Neural crest cell (in vitro differentiated cells): Measurements from ENCODE around the gene ARMC6. TPM values are rescaled to one million over a fixed set of nuclear protein-coding genes. Genes with fewer than 3 reads are reported as not detected.

ENCODE experiments used
- DNase-seq: peaks from one replicate; pipeline ENCODE4 v3.0.0; 2021; ENCODE audit warnings: low read depth, mixed read lengths, low spot score
- H3K27ac Mint-ChIP-seq: one replicate; pipeline ENCODE4 v1.8.0; 2021; ENCODE audit warnings: mild to moderate bottlenecking, mixed read lengths; ENCODE audit not compliant: unreplicated experiment
- H3K27me3 Mint-ChIP-seq: 2 replicates; pipeline ENCODE4 v1.8.0; 2021; ENCODE audit warnings: low read depth, mild to moderate bottlenecking, mixed read lengths
- H3K36me3 Mint-ChIP-seq: 2 replicates; pipeline ENCODE4 v1.8.0; 2021; ENCODE audit warnings: low read depth, mild to moderate bottlenecking, mixed read lengths
- H3K4me1 Mint-ChIP-seq: 2 replicates; pipeline ENCODE4 v1.8.0; 2021; ENCODE audit warnings: mixed read lengths
- H3K4me3 Mint-ChIP-seq: one replicate; pipeline ENCODE4 v1.8.0; 2021; ENCODE audit warnings: mild to moderate bottlenecking, mixed read lengths
- H3K9me3 Mint-ChIP-seq: 2 replicates; pipeline ENCODE4 v1.8.0; 2021; ENCODE audit warnings: mixed read lengths
- CTCF ChIP-seq: fragments of 200-600 bp; sonication (generic); conservative IDR thresholded peaks from 2 replicates; pipeline ENCODE4 v1.5.0; 2021; ENCODE audit warnings: antibody characterized with exemption, mild to moderate bottlenecking
- total RNA-seq: library from RNA; stranded (reverse); gene quantifications from 2 replicates; pipeline ENCODE4 v1.2.1, GENCODE V29; 2021

ARMC6 gene
- total RNA-seq, 1 donor from 2014 or later = 52.5 TPM

GRCh38 chr19:18995804-18996241, 37.6 kb upstream of the ARMC6 start:
- Mint-ChIP-seq H3K4me3 (peak overlapping the region; percentile 13), H3K9me3 (no peaks in the 10 kb centered on the region), H3K4me1 (peaks cover 7% of the 10 kb centered on the region), H3K36me3 (peaks cover 4% of the 10 kb centered on the region), H3K27me3 (no peaks in the 10 kb centered on the region), H3K27ac (no peak overlapping the region)
- peak; percentile 63 for TF ChIP-seq CTCF
- DNase-seq = peak; percentile 45

GRCh38 chr19:18996351-18996750, 37.1 kb upstream of the ARMC6 start:
- TF ChIP-seq CTCF = no peak
- Mint-ChIP-seq H3K4me1 (peaks cover 7% of the 10 kb centered on the region), H3K27ac (no peak overlapping the region), H3K9me3 (no peaks in the 10 kb centered on the region), H3K4me3 (no peak overlapping the region), H3K27me3 (no peaks in the 10 kb centered on the region), H3K36me3 (peaks cover 4% of the 10 kb centered on the region)
- DNase-seq = no peak

- H3K36me3 Mint-ChIP-seq = peaks cover 4% of the 10 kb centered on the region
- no peak overlapping the region for H3K27ac Mint-ChIP-seq
- no peaks in the 10 kb centered on the region for H3K9me3 Mint-ChIP-seq
Observed at GRCh38 chr19:18996796-18997394, 36.5 kb upstream of the ARMC6 start.

GRCh38 chr19:18998276-18998675, 35.1 kb upstream of the ARMC6 start:
- no peak overlapping the region for H3K4me3 Mint-ChIP-seq
- no peak for DNase-seq
- peaks cover 7% of the 10 kb centered on the region for H3K4me1 Mint-ChIP-seq
- no peaks in the 10 kb centered on the region for H3K27me3 Mint-ChIP-seq
- TF ChIP-seq CTCF = no peak
- peaks cover 4% of the 10 kb centered on the region for H3K36me3 Mint-ChIP-seq
- H3K9me3 Mint-ChIP-seq = no peaks in the 10 kb centered on the region
- H3K27ac Mint-ChIP-seq = peak overlapping the region; percentile 0

More at GRCh38 chr19:18996796-18997394, 36.5 kb upstream of the ARMC6 start:
- Mint-ChIP-seq H3K4me1 (peaks cover 7% of the 10 kb centered on the region), H3K27me3 (no peaks in the 10 kb centered on the region), H3K4me3 (no peak overlapping the region)
- no peak for DNase-seq
- no peak for TF ChIP-seq CTCF

- H3K36me3 Mint-ChIP-seq = no peaks in the 10 kb centered on the region
Observed at GRCh38 chr19:18999016-18999758, 34.2 kb upstream of the ARMC6 start.

More at GRCh38 chr19:18999016-18999758, 34.2 kb upstream of the ARMC6 start:
- no peaks in the 10 kb centered on the region for H3K9me3 Mint-ChIP-seq
- no peak for DNase-seq
- TF ChIP-seq CTCF = no peak
- no peak overlapping the region for H3K27ac Mint-ChIP-seq
- H3K27me3 Mint-ChIP-seq = no peaks in the 10 kb centered on the region
- no peak overlapping the region for H3K4me3 Mint-ChIP-seq
- H3K4me1 Mint-ChIP-seq = peaks cover 7% of the 10 kb centered on the region
